Lower leg skin (tissue), 4 donors: ENCODE results near the gene MDM2. TPM values are rescaled to one million over a fixed set of nuclear protein-coding genes. Genes with fewer than 3 reads are reported as not detected.

Source experiments
- DNase-seq, 2 donors: peaks; one replicate each; pipeline ENCODE4 v3.0.0-alpha.2; 2019; ENCODE audit warnings: low spot score in 2 of 2
- H3K4me3 ChIP-seq: fragments of 200-600 bp; sonication (generic); 2 replicates; pipeline ENCODE4 v1.5.1; 2017; ENCODE audit warnings: mild to moderate bottlenecking, low read depth; ENCODE audit not compliant: poor library complexity, severe bottlenecking
- CTCF ChIP-seq, 3 donors: fragments of 450-650 bp; IDR thresholded peaks; one replicate each; pipeline ENCODE4 v1.5.1; 2016; ENCODE audit warnings: antibody characterized with exemption in 3 of 3, mild to moderate bottlenecking in 3 of 3, moderate library complexity in 2 of 3
- POLR2A ChIP-seq, 2 donors: fragments of 450-650 bp; IDR thresholded peaks; one replicate each; pipeline ENCODE4 v1.6.1; 2016 to 2017; ENCODE audit warnings: antibody characterized with exemption in 2 of 2, mild to moderate bottlenecking in 1 of 2, moderate library complexity in 1 of 2
- WGBS, 2 donors: methylation state at CpG; one replicate each; pipeline ENCODE4 v1.1.5; 2018; 5-methylcytosine and 5-hydroxymethylcytosine counted together
- intact Hi-C: fragments of 100-400 bp; cut with DNase I; formaldehyde crosslinking; loops from one replicate; pipeline ENCODE4 v1.15.0; 2023; ENCODE audit warnings: low total_unique reads
- total RNA-seq, 4 donors: library from RNA; depleted of rRNA; stranded (reverse); fragments of >200 nt; gene quantifications; one replicate each; pipeline ENCODE4 v1.1.0, GENCODE V29; 2016

The MDM2 gene
- total RNA-seq, 4 donors from 2014 or later, result 50.0 to 73.4 (median 60.3) TPM

GRCh38 chr12:68762691-68763090 lies 45.3 kb upstream of the MDM2 start:
- intact Hi-C loops, result no loop called here
- H3K4me3 ChIP-seq, result no peak overlapping the region
- TF ChIP-seq POLR2A (IDR thresholded peaks at IDR 0.05), result no peak
- no peak for TF ChIP-seq CTCF (IDR thresholded peaks at IDR 0.05)
- WGBS, 2 donors, result 95 to 99% methylated on average over 3 of the region's 3 CpGs
- DNase-seq, result no peak

GRCh38 chr12:68765696-68766095 lies 42.3 kb upstream of the MDM2 start:
- no peak overlapping the region for H3K4me3 ChIP-seq
- 93 to 95% methylated on average over 1 of the region's 1 CpG for WGBS, 2 donors
- no peak for DNase-seq
- intact Hi-C loops, result no loop called here
- TF ChIP-seq CTCF (IDR thresholded peaks at IDR 0.05) (no peak), POLR2A (IDR thresholded peaks at IDR 0.05) (no peak)

- DNase-seq, result no peak
- TF ChIP-seq POLR2A (IDR thresholded peaks at IDR 0.05), result no peak
- intact Hi-C loops, result no loop called here
- H3K4me3 ChIP-seq, result no peak overlapping the region
- WGBS, 2 donors, result 77 to 95% methylated on average over 2 of the region's 2 CpGs
Measured at GRCh38 chr12:68766646-68767045, 41.3 kb upstream of the MDM2 start.

- TF ChIP-seq POLR2A (IDR thresholded peaks at IDR 0.05) (no peak), CTCF (IDR thresholded peaks at IDR 0.05) (no peak)
- DNase-seq, result no peak
- whole genome bisulfite sequencing, 2 donors, result 93 to 95% methylated on average over 7 of the region's 7 CpGs
- intact Hi-C loops, result no loop called here
- no peak overlapping the region for H3K4me3 ChIP-seq
Measured at GRCh38 chr12:68767191-68767590, 40.8 kb upstream of the MDM2 start.

- no peak for DNase-seq
- TF ChIP-seq CTCF (IDR thresholded peaks at IDR 0.05) (no peak), POLR2A (IDR thresholded peaks at IDR 0.05) (no peak)
- 81 to 83% methylated on average over 4 of the region's 4 CpGs for WGBS, 2 donors
- H3K4me3 ChIP-seq, result no peak overlapping the region
- intact Hi-C loops, result no loop called here
Measured at GRCh38 chr12:68768431-68768939, 39.5 kb upstream of the MDM2 start.

GRCh38 chr12:68769941-68770340 lies 38.0 kb upstream of the MDM2 start:
- no peak overlapping the region for H3K4me3 ChIP-seq
- WGBS, 2 donors, result 82 to 85% methylated on average over 1 of the region's 1 CpG
- intact Hi-C loops, result no loop called here
- TF ChIP-seq POLR2A (IDR thresholded peaks at IDR 0.05) (no peak), CTCF (IDR thresholded peaks at IDR 0.05) (no peak)
- no peak for DNase-seq
